GM23338 (cell line): Measurements from ENCODE around the gene SUV39H1.
"Not testable (repeated sequence)": the region's sequence is repeated elsewhere in the genome, so short reads cannot be mapped to it uniquely, and the experiment has no call there.

ENCODE experiments used
- CREB1 ChIP-seq: fragments of 250-450 bp; sonication (Bioruptor Pico); IDR thresholded peaks from 2 replicates; pipeline ENCODE4 v1.5.0; 2020; ENCODE audit warnings: low read depth, mild to moderate bottlenecking, moderate library complexity
- EZH2 ChIP-seq: fragments of 200-600 bp; sonication (generic); IDR thresholded peaks from one replicate; pipeline ENCODE4 v1.8.0; 2017; ENCODE audit warnings: antibody characterized with exemption, mild to moderate bottlenecking, low read depth; ENCODE audit not compliant: unreplicated experiment
- EZH2phosphoT487 ChIP-seq: fragments of 200-600 bp; sonication (generic); IDR thresholded peaks from one replicate; pipeline ENCODE4 v1.8.1; 2018; ENCODE audit warnings: antibody characterized with exemption; ENCODE audit not compliant: unreplicated experiment
- JUNB ChIP-seq: IDR thresholded peaks from one replicate; pipeline ENCODE4 v1.6.1; 2016; ENCODE audit warnings: antibody characterized with exemption; ENCODE audit not compliant: unreplicated experiment
- NANOG ChIP-seq: IDR thresholded peaks from 2 replicates; pipeline ENCODE4 v1.6.1; 2016; ENCODE audit warnings: antibody characterized with exemption, borderline replicate concordance
- POLR2AphosphoS5 ChIP-seq: IDR thresholded peaks from 2 replicates; pipeline ENCODE4 v1.6.1; 2016; ENCODE audit warnings: antibody characterized with exemption, low read depth
- STAT1 ChIP-seq: IDR thresholded peaks from one replicate; pipeline ENCODE4 v1.6.1; 2016; ENCODE audit warnings: antibody characterized with exemption; ENCODE audit not compliant: unreplicated experiment
- ZNF114 ChIP-seq: fragments of 250-450 bp; sonication (Bioruptor Pico); IDR thresholded peaks from 2 replicates; pipeline ENCODE4 v1.5.0; 2020; ENCODE audit warnings: mild to moderate bottlenecking, moderate library complexity
- ZNF331 ChIP-seq: fragments of 250-450 bp; sonication (Bioruptor Pico); IDR thresholded peaks from 2 replicates; pipeline ENCODE4 v1.5.0; 2020; ENCODE audit warnings: low read depth, mild to moderate bottlenecking, moderate library complexity
- TF ChIP-seq, protein P1 (sequence below), 2 experiments: fragments of 200-600 bp in 1 of 2; sonication (generic) in 1 of 2; conservative IDR thresholded peaks; 2 replicates each; pipeline versions ENCODE4 v1.5.1 to v1.6.1; 2016 to 2017; ENCODE audit warnings: antibody characterized with exemption in 2 of 2, low read depth in 2 of 2, mild to moderate bottlenecking in 2 of 2, moderate library complexity in 1 of 2
- TF ChIP-seq, protein P2 (sequence below): IDR thresholded peaks from one replicate; pipeline ENCODE4 v1.6.1; 2018; ENCODE audit warnings: antibody characterized with exemption; ENCODE audit not compliant: unreplicated experiment
- TF ChIP-seq, protein P3 (sequence below): IDR thresholded peaks from 2 replicates; pipeline ENCODE4 v1.6.1; 2016; ENCODE audit warnings: antibody characterized with exemption
- TF ChIP-seq, protein P4 (sequence below): fragments of 250-450 bp; sonication (Bioruptor Pico); IDR thresholded peaks from 2 replicates; pipeline ENCODE4 v1.5.0; 2020; ENCODE audit warnings: mild to moderate bottlenecking, moderate library complexity

DNA sequence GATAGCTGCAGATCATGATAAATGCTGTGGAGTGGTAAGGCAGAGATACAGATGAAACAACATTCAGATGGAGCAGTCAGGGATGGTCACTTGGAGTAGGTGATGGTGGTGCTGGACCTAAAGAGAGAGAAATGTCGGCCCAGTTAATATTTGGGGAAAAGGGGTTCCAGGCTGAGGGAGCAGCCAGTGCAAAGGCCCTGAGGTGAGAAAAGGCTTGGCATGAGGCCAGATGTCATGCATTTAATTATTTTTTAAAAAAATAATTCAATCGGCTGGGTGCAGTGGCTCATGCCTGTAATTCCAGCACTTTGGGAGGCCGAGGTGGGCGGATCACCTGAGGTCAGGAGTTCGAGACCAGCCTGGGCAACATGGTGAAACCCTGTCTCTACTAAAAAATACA is 4.8 kb upstream of the SUV39H1 start:
- TF ChIP-seq, protein P1, sequence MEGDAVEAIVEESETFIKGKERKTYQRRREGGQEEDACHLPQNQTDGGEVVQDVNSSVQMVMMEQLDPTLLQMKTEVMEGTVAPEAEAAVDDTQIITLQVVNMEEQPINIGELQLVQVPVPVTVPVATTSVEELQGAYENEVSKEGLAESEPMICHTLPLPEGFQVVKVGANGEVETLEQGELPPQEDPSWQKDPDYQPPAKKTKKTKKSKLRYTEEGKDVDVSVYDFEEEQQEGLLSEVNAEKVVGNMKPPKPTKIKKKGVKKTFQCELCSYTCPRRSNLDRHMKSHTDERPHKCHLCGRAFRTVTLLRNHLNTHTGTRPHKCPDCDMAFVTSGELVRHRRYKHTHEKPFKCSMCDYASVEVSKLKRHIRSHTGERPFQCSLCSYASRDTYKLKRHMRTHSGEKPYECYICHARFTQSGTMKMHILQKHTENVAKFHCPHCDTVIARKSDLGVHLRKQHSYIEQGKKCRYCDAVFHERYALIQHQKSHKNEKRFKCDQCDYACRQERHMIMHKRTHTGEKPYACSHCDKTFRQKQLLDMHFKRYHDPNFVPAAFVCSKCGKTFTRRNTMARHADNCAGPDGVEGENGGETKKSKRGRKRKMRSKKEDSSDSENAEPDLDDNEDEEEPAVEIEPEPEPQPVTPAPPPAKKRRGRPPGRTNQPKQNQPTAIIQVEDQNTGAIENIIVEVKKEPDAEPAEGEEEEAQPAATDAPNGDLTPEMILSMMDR (conservative IDR thresholded peaks at IDR 0.05; ENCODE audit: low read depth in 2 of 2), result not testable (repeated sequence)
- not testable (repeated sequence) for TF ChIP-seq NANOG; EZH2phosphoT487; EZH2; ZNF331 (CRISPR knock-in tag); ZNF114 (CRISPR knock-in tag); POLR2AphosphoS5; CREB1 (CRISPR knock-in tag); JUNB; STAT1
- TF ChIP-seq, protein P2, sequence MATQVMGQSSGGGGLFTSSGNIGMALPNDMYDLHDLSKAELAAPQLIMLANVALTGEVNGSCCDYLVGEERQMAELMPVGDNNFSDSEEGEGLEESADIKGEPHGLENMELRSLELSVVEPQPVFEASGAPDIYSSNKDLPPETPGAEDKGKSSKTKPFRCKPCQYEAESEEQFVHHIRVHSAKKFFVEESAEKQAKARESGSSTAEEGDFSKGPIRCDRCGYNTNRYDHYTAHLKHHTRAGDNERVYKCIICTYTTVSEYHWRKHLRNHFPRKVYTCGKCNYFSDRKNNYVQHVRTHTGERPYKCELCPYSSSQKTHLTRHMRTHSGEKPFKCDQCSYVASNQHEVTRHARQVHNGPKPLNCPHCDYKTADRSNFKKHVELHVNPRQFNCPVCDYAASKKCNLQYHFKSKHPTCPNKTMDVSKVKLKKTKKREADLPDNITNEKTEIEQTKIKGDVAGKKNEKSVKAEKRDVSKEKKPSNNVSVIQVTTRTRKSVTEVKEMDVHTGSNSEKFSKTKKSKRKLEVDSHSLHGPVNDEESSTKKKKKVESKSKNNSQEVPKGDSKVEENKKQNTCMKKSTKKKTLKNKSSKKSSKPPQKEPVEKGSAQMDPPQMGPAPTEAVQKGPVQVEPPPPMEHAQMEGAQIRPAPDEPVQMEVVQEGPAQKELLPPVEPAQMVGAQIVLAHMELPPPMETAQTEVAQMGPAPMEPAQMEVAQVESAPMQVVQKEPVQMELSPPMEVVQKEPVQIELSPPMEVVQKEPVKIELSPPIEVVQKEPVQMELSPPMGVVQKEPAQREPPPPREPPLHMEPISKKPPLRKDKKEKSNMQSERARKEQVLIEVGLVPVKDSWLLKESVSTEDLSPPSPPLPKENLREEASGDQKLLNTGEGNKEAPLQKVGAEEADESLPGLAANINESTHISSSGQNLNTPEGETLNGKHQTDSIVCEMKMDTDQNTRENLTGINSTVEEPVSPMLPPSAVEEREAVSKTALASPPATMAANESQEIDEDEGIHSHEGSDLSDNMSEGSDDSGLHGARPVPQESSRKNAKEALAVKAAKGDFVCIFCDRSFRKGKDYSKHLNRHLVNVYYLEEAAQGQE, result not testable (repeated sequence)
- TF ChIP-seq, protein P3, sequence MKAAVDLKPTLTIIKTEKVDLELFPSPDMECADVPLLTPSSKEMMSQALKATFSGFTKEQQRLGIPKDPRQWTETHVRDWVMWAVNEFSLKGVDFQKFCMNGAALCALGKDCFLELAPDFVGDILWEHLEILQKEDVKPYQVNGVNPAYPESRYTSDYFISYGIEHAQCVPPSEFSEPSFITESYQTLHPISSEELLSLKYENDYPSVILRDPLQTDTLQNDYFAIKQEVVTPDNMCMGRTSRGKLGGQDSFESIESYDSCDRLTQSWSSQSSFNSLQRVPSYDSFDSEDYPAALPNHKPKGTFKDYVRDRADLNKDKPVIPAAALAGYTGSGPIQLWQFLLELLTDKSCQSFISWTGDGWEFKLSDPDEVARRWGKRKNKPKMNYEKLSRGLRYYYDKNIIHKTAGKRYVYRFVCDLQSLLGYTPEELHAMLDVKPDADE, result not testable (repeated sequence)
- TF ChIP-seq, protein P4, sequence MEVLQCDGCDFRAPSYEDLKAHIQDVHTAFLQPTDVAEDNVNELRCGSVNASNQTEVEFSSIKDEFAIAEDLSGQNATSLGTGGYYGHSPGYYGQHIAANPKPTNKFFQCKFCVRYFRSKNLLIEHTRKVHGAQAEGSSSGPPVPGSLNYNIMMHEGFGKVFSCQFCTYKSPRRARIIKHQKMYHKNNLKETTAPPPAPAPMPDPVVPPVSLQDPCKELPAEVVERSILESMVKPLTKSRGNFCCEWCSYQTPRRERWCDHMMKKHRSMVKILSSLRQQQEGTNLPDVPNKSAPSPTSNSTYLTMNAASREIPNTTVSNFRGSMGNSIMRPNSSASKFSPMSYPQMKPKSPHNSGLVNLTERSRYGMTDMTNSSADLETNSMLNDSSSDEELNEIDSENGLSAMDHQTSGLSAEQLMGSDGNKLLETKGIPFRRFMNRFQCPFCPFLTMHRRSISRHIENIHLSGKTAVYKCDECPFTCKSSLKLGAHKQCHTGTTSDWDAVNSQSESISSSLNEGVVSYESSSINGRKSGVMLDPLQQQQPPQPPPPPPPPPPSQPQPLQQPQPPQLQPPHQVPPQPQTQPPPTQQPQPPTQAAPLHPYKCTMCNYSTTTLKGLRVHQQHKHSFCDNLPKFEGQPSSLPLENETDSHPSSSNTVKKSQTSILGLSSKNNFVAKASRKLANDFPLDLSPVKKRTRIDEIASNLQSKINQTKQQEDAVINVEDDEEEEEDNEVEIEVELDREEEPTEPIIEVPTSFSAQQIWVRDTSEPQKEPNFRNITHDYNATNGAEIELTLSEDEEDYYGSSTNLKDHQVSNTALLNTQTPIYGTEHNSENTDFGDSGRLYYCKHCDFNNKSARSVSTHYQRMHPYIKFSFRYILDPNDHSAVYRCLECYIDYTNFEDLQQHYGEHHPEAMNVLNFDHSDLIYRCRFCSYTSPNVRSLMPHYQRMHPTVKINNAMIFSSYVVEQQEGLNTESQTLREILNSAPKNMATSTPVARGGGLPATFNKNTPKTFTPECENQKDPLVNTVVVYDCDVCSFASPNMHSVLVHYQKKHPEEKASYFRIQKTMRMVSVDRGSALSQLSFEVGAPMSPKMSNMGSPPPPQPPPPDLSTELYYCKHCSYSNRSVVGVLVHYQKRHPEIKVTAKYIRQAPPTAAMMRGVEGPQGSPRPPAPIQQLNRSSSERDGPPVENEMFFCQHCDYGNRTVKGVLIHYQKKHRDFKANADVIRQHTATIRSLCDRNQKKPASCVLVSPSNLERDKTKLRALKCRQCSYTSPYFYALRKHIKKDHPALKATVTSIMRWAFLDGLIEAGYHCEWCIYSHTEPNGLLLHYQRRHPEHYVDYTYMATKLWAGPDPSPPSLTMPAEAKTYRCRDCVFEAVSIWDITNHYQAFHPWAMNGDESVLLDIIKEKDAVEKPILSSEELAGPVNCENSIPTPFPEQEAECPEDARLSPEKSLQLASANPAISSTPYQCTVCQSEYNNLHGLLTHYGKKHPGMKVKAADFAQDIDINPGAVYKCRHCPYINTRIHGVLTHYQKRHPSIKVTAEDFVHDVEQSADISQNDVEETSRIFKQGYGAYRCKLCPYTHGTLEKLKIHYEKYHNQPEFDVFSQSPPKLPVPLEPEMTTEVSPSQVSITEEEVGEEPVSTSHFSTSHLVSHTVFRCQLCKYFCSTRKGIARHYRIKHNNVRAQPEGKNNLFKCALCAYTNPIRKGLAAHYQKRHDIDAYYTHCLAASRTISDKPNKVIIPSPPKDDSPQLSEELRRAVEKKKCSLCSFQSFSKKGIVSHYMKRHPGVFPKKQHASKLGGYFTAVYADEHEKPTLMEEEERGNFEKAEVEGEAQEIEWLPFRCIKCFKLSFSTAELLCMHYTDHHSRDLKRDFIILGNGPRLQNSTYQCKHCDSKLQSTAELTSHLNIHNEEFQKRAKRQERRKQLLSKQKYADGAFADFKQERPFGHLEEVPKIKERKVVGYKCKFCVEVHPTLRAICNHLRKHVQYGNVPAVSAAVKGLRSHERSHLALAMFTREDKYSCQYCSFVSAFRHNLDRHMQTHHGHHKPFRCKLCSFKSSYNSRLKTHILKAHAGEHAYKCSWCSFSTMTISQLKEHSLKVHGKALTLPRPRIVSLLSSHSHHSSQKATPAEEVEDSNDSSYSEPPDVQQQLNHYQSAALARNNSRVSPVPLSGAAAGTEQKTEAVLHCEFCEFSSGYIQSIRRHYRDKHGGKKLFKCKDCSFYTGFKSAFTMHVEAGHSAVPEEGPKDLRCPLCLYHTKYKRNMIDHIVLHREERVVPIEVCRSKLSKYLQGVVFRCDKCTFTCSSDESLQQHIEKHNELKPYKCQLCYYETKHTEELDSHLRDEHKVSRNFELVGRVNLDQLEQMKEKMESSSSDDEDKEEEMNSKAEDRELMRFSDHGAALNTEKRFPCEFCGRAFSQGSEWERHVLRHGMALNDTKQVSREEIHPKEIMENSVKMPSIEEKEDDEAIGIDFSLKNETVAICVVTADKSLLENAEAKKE, result not testable (repeated sequence)
